ENCODE measurements around the gene MTOR.

The MTOR gene

DNA sequence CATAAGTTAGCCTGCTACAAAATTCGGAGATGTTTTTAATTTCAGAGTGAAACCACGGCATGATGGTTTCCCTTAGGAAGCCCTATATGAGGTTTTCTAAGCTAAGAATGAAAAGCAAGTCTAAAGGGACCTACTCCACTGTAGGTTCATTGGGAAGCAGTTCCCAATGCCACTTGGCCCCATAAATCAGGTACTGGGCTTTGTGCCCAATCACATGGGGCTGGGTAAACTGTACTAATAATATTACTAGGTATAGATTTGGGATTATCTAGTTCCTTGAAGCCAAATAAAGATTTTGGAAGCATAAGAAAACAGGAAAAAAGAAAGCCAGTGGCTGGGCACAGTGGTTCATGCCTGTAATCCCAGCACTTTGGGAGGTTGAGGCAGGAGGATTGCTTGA, 92.2 kb downstream of the MTOR start:
- TF ChIP-seq TAF1 (IDR thresholded peaks at IDR 0.05; ENCODE audit: borderline replicate concordance, insufficient read depth, low read length), result no peak
- TF ChIP-seq, protein P1, sequence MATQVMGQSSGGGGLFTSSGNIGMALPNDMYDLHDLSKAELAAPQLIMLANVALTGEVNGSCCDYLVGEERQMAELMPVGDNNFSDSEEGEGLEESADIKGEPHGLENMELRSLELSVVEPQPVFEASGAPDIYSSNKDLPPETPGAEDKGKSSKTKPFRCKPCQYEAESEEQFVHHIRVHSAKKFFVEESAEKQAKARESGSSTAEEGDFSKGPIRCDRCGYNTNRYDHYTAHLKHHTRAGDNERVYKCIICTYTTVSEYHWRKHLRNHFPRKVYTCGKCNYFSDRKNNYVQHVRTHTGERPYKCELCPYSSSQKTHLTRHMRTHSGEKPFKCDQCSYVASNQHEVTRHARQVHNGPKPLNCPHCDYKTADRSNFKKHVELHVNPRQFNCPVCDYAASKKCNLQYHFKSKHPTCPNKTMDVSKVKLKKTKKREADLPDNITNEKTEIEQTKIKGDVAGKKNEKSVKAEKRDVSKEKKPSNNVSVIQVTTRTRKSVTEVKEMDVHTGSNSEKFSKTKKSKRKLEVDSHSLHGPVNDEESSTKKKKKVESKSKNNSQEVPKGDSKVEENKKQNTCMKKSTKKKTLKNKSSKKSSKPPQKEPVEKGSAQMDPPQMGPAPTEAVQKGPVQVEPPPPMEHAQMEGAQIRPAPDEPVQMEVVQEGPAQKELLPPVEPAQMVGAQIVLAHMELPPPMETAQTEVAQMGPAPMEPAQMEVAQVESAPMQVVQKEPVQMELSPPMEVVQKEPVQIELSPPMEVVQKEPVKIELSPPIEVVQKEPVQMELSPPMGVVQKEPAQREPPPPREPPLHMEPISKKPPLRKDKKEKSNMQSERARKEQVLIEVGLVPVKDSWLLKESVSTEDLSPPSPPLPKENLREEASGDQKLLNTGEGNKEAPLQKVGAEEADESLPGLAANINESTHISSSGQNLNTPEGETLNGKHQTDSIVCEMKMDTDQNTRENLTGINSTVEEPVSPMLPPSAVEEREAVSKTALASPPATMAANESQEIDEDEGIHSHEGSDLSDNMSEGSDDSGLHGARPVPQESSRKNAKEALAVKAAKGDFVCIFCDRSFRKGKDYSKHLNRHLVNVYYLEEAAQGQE (IDR thresholded peaks at IDR 0.05; ENCODE audit: insufficient read depth in 1 of 2, low read depth in 2 of 2, low read length in 2 of 2), result no peak
- TF ChIP-seq SIN3A (IDR thresholded peaks at IDR 0.05; ENCODE audit: borderline replicate concordance, insufficient read depth, low read length), result no peak
- no peak for TF ChIP-seq POLR2AphosphoS5 (IDR thresholded peaks at IDR 0.05; ENCODE audit: low read depth, low read length)
- TF ChIP-seq FOXP2 (optimal IDR thresholded peaks at IDR 0.05; ENCODE audit: borderline replicate concordance, extremely low read depth, extremely low read length, insufficient read depth), result no peak

DNA sequence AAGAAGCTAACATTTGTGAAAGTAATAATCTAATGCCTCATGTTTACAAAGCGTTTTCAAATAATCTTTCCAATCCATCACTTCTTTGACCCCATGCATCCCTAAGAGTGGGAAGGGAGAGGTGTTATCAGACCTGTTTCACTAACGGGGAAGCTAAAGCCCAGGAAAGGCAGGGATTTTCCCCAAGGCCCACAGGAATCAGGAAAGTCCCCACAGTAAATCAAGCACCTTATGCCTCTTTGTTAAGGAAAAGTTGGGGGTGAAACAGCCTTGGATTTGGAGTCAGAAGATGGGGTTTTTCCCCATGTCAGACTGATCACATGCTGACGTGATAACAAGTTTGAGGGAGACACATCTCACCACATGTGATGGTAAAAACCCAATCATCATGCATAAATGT, 93.1 kb downstream of the MTOR start:
- TF ChIP-seq TAF1 (IDR thresholded peaks at IDR 0.05; ENCODE audit: borderline replicate concordance, insufficient read depth, low read length) (no peak), FOXP2 (optimal IDR thresholded peaks at IDR 0.05; ENCODE audit: borderline replicate concordance, extremely low read depth, extremely low read length, insufficient read depth) (no peak)

DNA sequence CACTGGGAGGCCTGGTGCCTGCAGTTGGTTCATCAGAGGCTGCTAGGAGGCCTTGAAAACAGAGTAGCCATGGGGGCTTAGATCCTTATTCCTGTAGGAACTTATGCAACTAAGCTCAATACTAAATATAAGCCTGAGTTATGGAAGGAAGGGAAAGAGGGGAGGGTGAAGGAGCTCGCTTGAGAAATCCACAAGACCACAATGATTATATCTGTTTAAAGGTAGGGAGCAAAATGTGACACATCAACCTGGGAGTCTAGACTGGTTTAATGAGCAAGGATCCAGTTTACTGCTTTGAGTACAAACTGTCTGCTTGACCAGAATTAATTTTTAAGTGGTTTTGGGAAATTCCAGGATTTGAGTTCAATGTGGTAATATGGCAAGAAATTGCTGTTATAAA, 93.6 kb downstream of the MTOR start:
- TF ChIP-seq POLR2AphosphoS5 (IDR thresholded peaks at IDR 0.05; ENCODE audit: low read depth, low read length) (no peak), SIN3A (IDR thresholded peaks at IDR 0.05; ENCODE audit: borderline replicate concordance, insufficient read depth, low read length) (no peak), FOXP2 (optimal IDR thresholded peaks at IDR 0.05; ENCODE audit: borderline replicate concordance, extremely low read depth, extremely low read length, insufficient read depth) (no peak), TAF1 (IDR thresholded peaks at IDR 0.05; ENCODE audit: borderline replicate concordance, insufficient read depth, low read length) (no peak)
- TF ChIP-seq, protein P1 (IDR thresholded peaks at IDR 0.05; ENCODE audit: insufficient read depth in 1 of 2, low read depth in 2 of 2, low read length in 2 of 2), result no peak

DNA sequence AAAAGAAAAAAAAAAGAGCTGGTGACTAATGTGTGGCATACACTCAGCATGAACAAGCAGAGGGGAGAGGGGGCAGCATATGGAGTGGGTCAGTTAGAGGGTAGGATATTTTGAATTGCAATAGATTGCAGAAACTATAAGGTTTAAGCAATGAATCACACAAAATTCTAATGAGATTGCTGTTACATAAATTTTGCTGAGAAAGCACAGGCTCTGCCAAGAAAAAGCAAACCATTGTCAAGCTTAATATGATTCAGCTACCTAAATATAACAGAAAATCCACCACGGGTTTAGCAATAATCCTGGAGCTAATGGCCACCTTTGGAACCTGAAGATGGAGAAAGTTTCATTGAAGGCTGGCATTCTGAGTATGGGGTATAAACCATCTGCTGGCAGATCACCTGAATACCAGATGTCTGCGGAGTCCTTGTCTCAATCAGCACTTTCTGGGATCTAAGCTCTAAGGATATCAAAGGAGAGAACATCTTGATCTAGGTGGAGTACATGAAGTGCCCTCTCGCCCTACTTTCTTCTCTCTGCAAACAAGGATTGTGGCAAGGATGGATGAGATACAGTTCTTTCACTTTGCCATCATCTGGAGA, 103.5 kb downstream of the MTOR start:
- no peak for TF ChIP-seq FOXP2 (optimal IDR thresholded peaks at IDR 0.05; ENCODE audit: borderline replicate concordance, extremely low read depth, extremely low read length, insufficient read depth)
- no peak for TF ChIP-seq POLR2AphosphoS5 (IDR thresholded peaks at IDR 0.05; ENCODE audit: low read depth, low read length)
- TF ChIP-seq SIN3A (IDR thresholded peaks at IDR 0.05; ENCODE audit: borderline replicate concordance, insufficient read depth, low read length), result no peak
- TF ChIP-seq, protein P1 (IDR thresholded peaks at IDR 0.05; ENCODE audit: insufficient read depth in 1 of 2, low read depth in 2 of 2, low read length in 2 of 2), result no peak
- no peak for TF ChIP-seq TAF1 (IDR thresholded peaks at IDR 0.05; ENCODE audit: borderline replicate concordance, insufficient read depth, low read length)

DNA sequence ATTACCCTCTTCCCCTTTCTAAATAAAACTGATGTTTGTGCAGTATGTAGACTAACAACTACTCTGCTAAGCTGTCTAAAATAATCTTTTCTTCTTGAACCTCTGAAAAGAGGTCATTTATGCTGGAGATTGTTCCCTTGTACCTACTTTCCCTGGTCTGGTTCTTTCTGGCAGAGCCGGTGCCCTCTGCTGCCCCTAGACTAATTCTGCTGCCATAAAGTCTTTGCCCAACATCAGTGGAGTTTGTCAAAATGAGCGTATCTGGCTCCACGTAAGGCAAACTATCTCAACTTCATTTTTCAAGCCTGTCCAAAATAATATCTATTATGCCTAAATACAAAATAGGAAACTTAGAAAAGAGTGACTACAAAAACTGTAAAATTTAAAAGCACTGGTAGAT, 104.1 kb downstream of the MTOR start:
- TF ChIP-seq, protein P1 (IDR thresholded peaks at IDR 0.05; ENCODE audit: insufficient read depth in 1 of 2, low read depth in 2 of 2, low read length in 2 of 2), result no peak
- no peak for TF ChIP-seq SIN3A (IDR thresholded peaks at IDR 0.05; ENCODE audit: borderline replicate concordance, insufficient read depth, low read length)
- no peak for TF ChIP-seq TAF1 (IDR thresholded peaks at IDR 0.05; ENCODE audit: borderline replicate concordance, insufficient read depth, low read length)
- no peak for TF ChIP-seq POLR2AphosphoS5 (IDR thresholded peaks at IDR 0.05; ENCODE audit: low read depth, low read length)
- TF ChIP-seq FOXP2 (optimal IDR thresholded peaks at IDR 0.05; ENCODE audit: borderline replicate concordance, extremely low read depth, extremely low read length, insufficient read depth), result no peak

Data from PFSK-1 (cell line).